AG04450 (cell line): ENCODE results near the gene C1QB. TPM values are rescaled to one million over a fixed set of nuclear protein-coding genes. Genes with fewer than 3 reads are reported as not detected.

Source experiments
- CTCF ChIA-PET: fragments of 300-600, 350-600 bp; formaldehyde crosslinking; extraction: SDS; loops from one replicate; lab custom pipeline; 2022; ENCODE audit warnings: antibody characterized with exemption, inconsistent platforms; lab: Charles Lee
- POLR2A ChIA-PET: fragments of 350-600 bp; formaldehyde crosslinking; extraction: SDS; loops from one replicate; lab custom pipeline; 2021; ENCODE audit warnings: antibody characterized with exemption, inconsistent platforms; lab: Yijun Ruan, JAX
- DNase-seq: peaks from one replicate; pipeline ENCODE4 v3.0.0-alpha.2; 2011; ENCODE audit warnings: low read depth, low spot score
- H3K27ac ChIP-seq: one replicate; pipeline ENCODE4 v1.5.1; 2012; ENCODE audit warnings: low read depth, low read length, control low read depth
- H3K27me3 ChIP-seq: one replicate; pipeline ENCODE4 v1.6.0; 2012; ENCODE audit warnings: low read length; ENCODE audit not compliant: control insufficient read depth, insufficient read depth
- H3K4me3 ChIP-seq: 2 replicates; pipeline ENCODE4 v1.5.1; 2011; ENCODE audit warnings: mild to moderate bottlenecking, low read depth, low read length, control low read depth
- H3K9me3 ChIP-seq: 2 replicates; pipeline ENCODE4 v1.5.1; 2012; ENCODE audit warnings: low read length; ENCODE audit not compliant: control insufficient read depth, insufficient read depth
- CTCF ChIP-seq: IDR thresholded peaks from 2 replicates; pipeline ENCODE4 v1.5.1; 2011; ENCODE audit warnings: low read depth, low read length, control low read depth, inconsistent platforms
- polyA plus RNA-seq: library from polyadenylated mRNA; depleted of rRNA; stranded (reverse); fragments of >200 nt; gene quantifications from 2 replicates; pipeline ENCODE4 v1.2.3, GENCODE V29; 2011

The C1QB gene
- polyA plus RNA-seq, 1 experiment = not detected

- ChIA-PET POLR2A (no interaction called here), CTCF (no interaction called here)
- H3K9me3 ChIP-seq = no peaks in the 10 kb centered on the region
- H3K27me3 ChIP-seq = peaks cover 13% of the 10 kb centered on the region
- H3K27ac ChIP-seq = no peak overlapping the region
- H3K4me3 ChIP-seq = no peak overlapping the region
- DNase-seq = peak; percentile 13
- no peak for TF ChIP-seq CTCF
Measured at GRCh38 chr1:22611530-22611947, 41.5 kb upstream of the C1QB start.

- TF ChIP-seq CTCF = no peak
- no peak overlapping the region for H3K4me3 ChIP-seq
- ChIA-PET CTCF (no interaction called here), POLR2A (no interaction called here)
- DNase-seq = no peak
- H3K27ac ChIP-seq = no peak overlapping the region
- peaks cover 26% of the 10 kb centered on the region for H3K27me3 ChIP-seq
- H3K9me3 ChIP-seq = no peaks in the 10 kb centered on the region
Measured at GRCh38 chr1:22612671-22613571, 40.1 kb upstream of the C1QB start.

- H3K9me3 ChIP-seq = no peaks in the 10 kb centered on the region
- POLR2A ChIA-PET = no interaction called here
- TF ChIP-seq CTCF = no peak
- no peak overlapping the region for H3K4me3 ChIP-seq
- DNase-seq = no peak
- no peak overlapping the region for H3K27ac ChIP-seq
- H3K27me3 ChIP-seq = peaks cover 29% of the 10 kb centered on the region
- CTCF ChIA-PET = no interaction called here
Measured at GRCh38 chr1:22613572-22613918, 39.5 kb upstream of the C1QB start.

GRCh38 chr1:22613951-22614350 lies 39.1 kb upstream of the C1QB start:
- Histone ChIP-seq H3K27me3 (peaks cover 32% of the 10 kb centered on the region), H3K9me3 (no peaks in the 10 kb centered on the region), H3K27ac (no peak overlapping the region), H3K4me3 (no peak overlapping the region)
- ChIA-PET POLR2A (no interaction called here), CTCF (no interaction called here)
- no peak for TF ChIP-seq CTCF
- DNase-seq = no peak

GRCh38 chr1:22615886-22616285 lies 37.1 kb upstream of the C1QB start:
- CTCF ChIA-PET = no interaction called here
- POLR2A ChIA-PET = no interaction called here
- no peak for DNase-seq
- Histone ChIP-seq H3K9me3 (no peaks in the 10 kb centered on the region), H3K4me3 (no peak overlapping the region), H3K27me3 (peaks cover 35% of the 10 kb centered on the region), H3K27ac (no peak overlapping the region)
- no peak for TF ChIP-seq CTCF
